ENCODE data around the gene SCAMP4.

DNA sequence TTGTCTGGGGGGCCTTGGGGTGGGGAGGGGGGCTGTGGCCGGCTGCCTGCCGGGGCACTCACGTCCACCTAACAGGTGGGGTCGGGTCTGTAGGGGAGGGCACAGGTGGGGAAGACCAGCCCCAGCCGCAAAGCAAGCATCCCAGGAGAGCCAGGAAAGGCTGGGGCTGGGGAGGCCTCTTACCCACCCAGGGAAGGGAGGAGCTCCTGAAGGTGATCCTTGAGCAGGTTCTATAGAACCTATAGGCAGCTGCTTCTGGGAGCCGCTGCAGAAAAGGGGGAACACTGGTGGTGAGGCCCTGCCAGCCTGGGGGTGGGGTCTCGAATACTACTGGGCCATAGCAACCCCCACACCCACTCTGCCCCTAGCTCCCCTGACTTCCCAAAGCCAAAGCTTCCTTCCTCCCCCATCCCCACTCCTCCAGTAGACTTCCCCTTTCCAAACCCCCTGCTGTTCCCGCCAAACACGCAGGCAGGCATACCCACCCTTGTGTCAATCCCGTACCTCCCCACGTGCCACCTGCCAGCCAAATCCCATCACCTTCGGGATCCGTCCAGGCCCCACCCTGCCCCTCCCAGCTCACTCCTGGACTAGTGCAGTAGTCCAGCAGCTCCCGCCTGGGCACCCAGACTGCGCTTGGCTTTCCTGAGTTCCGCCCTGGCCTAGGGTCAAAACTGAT is 47.4 kb upstream of the SCAMP4 start:
- no peak for TF ChIP-seq CTCF (conservative IDR thresholded peaks at IDR 0.05)
- no peak for TF ChIP-seq EZH2 (IDR thresholded peaks at IDR 0.05; ENCODE audit: low read depth)
